Smooth muscle cell (in vitro differentiated cells): ENCODE results near the gene MCTP1. TPM values are rescaled to one million over a fixed set of nuclear protein-coding genes. Genes with fewer than 3 reads are reported as not detected.
A peak's percentile ranks its signal among the peaks of the same experiment; 100 is the strongest.

Experiments used
- DNase-seq: peaks from one replicate; lab custom pipeline; 2025; ENCODE audit not compliant: unreplicated experiment; lab: John Stamatoyannopoulos, UW
- H2AFZ ChIP-seq: fragments of 200-600 bp; sonication (generic); 2 replicates; pipeline ENCODE4 v1.6.0; 2016; ENCODE audit warnings: antibody characterized with exemption, low read depth, mild to moderate bottlenecking
- H3F3A ChIP-seq: fragments of 200-600 bp; sonication (generic); 2 replicates; pipeline ENCODE4 v1.6.0; 2017; ENCODE audit warnings: antibody characterized with exemption, low read depth
- H3K27ac ChIP-seq: fragments of 200-600 bp; sonication (generic); 2 replicates; pipeline ENCODE4 v1.5.1; 2016; ENCODE audit warnings: low read depth, mild to moderate bottlenecking
- H3K27me3 ChIP-seq: fragments of 200-600 bp; sonication (generic); 2 replicates; pipeline ENCODE4 v1.6.1; 2016; ENCODE audit warnings: low read depth, mild to moderate bottlenecking
- H3K36me3 ChIP-seq: fragments of 200-600 bp; sonication (generic); 2 replicates; pipeline ENCODE4 v1.5.1; 2016; ENCODE audit warnings: low read depth
- H3K4me1 ChIP-seq: fragments of 200-600 bp; sonication (generic); 2 replicates; pipeline ENCODE4 v1.5.1; 2016; ENCODE audit warnings: low read depth
- H3K4me2 ChIP-seq: fragments of 200-600 bp; sonication (generic); 2 replicates; pipeline ENCODE4 v1.6.0; 2016; ENCODE audit warnings: mild to moderate bottlenecking
- H3K4me3 ChIP-seq: fragments of 200-600 bp; sonication (generic); 2 replicates; pipeline ENCODE4 v1.5.1; 2016; ENCODE audit warnings: mild to moderate bottlenecking
- H3K79me2 ChIP-seq: fragments of 200-600 bp; sonication (generic); 2 replicates; pipeline ENCODE4 v1.6.0; 2016; ENCODE audit warnings: low read depth, mild to moderate bottlenecking
- H3K9ac ChIP-seq: fragments of 200-600 bp; sonication (generic); 2 replicates; pipeline ENCODE4 v1.6.0; 2016; ENCODE audit warnings: low read depth
- H3K9me3 ChIP-seq: fragments of 200-600 bp; sonication (generic); replicated peaks from 2 replicates; pipeline ENCODE4 v1.5.1; 2016; ENCODE audit warnings: low read depth
- H4K20me1 ChIP-seq: fragments of 200-600 bp; sonication (generic); 2 replicates; pipeline ENCODE4 v1.6.0; 2016; ENCODE audit warnings: low read depth
- CTCF ChIP-seq: fragments of 200-600 bp; sonication (generic); IDR thresholded peaks from 2 replicates; pipeline ENCODE4 v1.5.1; 2017; ENCODE audit warnings: borderline replicate concordance, mild to moderate bottlenecking, antibody characterized with exemption; ENCODE audit not compliant: insufficient read depth, poor library complexity, severe bottlenecking
- WGBS: methylation state at CpG from one replicate; pipeline ENCODE4 v1.1.7; 2016; ENCODE audit warnings: low lambda C conversion rate; 5-methylcytosine and 5-hydroxymethylcytosine counted together
- polyA plus RNA-seq: library from polyadenylated mRNA; unstranded; fragments of >200 nt; fragmentation: Nextera tagmentation; extraction: Ambion mirVana; gene quantifications from 2 replicates; pipeline ENCODE4 v1.2.1, GENCODE V29; 2016
- total RNA-seq: library from RNA; depleted of rRNA; stranded (reverse); fragments of >200 nt; gene quantifications from 2 replicates; pipeline ENCODE4 v1.2.3, GENCODE V29; 2014

MCTP1 gene
- total and polyA plus RNA-seq, 2 experiments from 2014 or later, result 1.1 to 4.8 TPM

- no peak for TF ChIP-seq CTCF
- Histone ChIP-seq H3K27me3 (no peaks in the 10 kb centered on the region), H3K4me3 (no peak overlapping the region), H3K27ac (no peak overlapping the region), H3K4me1 (peaks cover 17% of the 10 kb centered on the region), H2AFZ (no peak overlapping the region), H3F3A (no peaks in the 10 kb centered on the region), H3K79me2 (no peaks in the 10 kb centered on the region), H3K9me3 (no peaks in the 10 kb centered on the region), H3K4me2 (no peak overlapping the region), H3K36me3 (no peaks in the 10 kb centered on the region), H4K20me1 (no peaks in the 10 kb centered on the region), H3K9ac (no peak overlapping the region)
- DNase-seq, result no peak
- WGBS, result 87% methylated on average over 3 of the region's 3 CpGs
These were observed 201.3 kb downstream of the MCTP1 start for GRCh38 chr5:95083606-95084005.

- Histone ChIP-seq H3K4me3 (peak overlapping the region; percentile 23), H3K4me2 (peak overlapping the region; percentile 80), H3K36me3 (no peaks in the 10 kb centered on the region), H2AFZ (peak overlapping the region; percentile 6), H3K9me3 (no peaks in the 10 kb centered on the region), H3F3A (no peaks in the 10 kb centered on the region), H3K27ac (peak overlapping the region; percentile 85), H3K79me2 (no peaks in the 10 kb centered on the region), H3K27me3 (no peaks in the 10 kb centered on the region), H3K4me1 (peaks cover 17% of the 10 kb centered on the region), H3K9ac (peak overlapping the region; percentile 53), H4K20me1 (no peaks in the 10 kb centered on the region)
- DNase-seq, result no peak
- no peak for TF ChIP-seq CTCF
- WGBS, result 15% methylated on average over 3 of the region's 3 CpGs
These were observed 202.9 kb downstream of the MCTP1 start for GRCh38 chr5:95081982-95082381.

- Histone ChIP-seq H3K9ac (peak overlapping the region; percentile 53), H3K27ac (peak overlapping the region; percentile 85), H3K79me2 (no peaks in the 10 kb centered on the region), H3K4me3 (peak overlapping the region; percentile 23), H3K27me3 (no peaks in the 10 kb centered on the region), H3K9me3 (no peaks in the 10 kb centered on the region), H3K36me3 (no peaks in the 10 kb centered on the region), H3F3A (no peaks in the 10 kb centered on the region), H3K4me2 (peak overlapping the region; percentile 80), H4K20me1 (no peaks in the 10 kb centered on the region), H3K4me1 (peaks cover 17% of the 10 kb centered on the region), H2AFZ (peak overlapping the region; percentile 6)
- no peak for DNase-seq
- 8% methylated on average over 5 of the region's 5 CpGs for WGBS
- TF ChIP-seq CTCF, result no peak
These were observed 203.4 kb downstream of the MCTP1 start for GRCh38 chr5:95081500-95081960.

- no peak for TF ChIP-seq CTCF
- 96% methylated on average over 4 of the region's 4 CpGs for WGBS
- Histone ChIP-seq H3K27me3 (no peaks in the 10 kb centered on the region), H3K4me1 (peaks cover 17% of the 10 kb centered on the region), H3K9me3 (no peaks in the 10 kb centered on the region), H3K4me3 (no peak overlapping the region), H3K79me2 (no peaks in the 10 kb centered on the region), H3K4me2 (no peak overlapping the region), H3K27ac (no peak overlapping the region), H4K20me1 (no peaks in the 10 kb centered on the region), H3K36me3 (no peaks in the 10 kb centered on the region), H3F3A (no peaks in the 10 kb centered on the region), H2AFZ (no peak overlapping the region), H3K9ac (no peak overlapping the region)
- DNase-seq, result no peak
These were observed 204.5 kb downstream of the MCTP1 start for GRCh38 chr5:95080441-95080840.
